HL-60 (cell line): ENCODE measurements around the gene ADAM12.

Experiments used
- DNase-seq, 2 experiments: peaks; one replicate each; pipeline ENCODE4 v3.0.0-alpha.2; 2010 to 2020; ENCODE audit warnings: low read depth in 1 of 2, low spot score in 1 of 2
- H3K27ac ChIP-seq: fragments of 250-450 bp; sonication (Bioruptor Pico); replicated peaks from 2 replicates; pipeline ENCODE4 v1.5.1; 2020; ENCODE audit warnings: mild to moderate bottlenecking, moderate library complexity
- H3K27me3 ChIP-seq: fragments of 250-450 bp; sonication (Bioruptor Pico); 2 replicates; pipeline ENCODE4 v1.5.1; 2021; ENCODE audit warnings: mild to moderate bottlenecking, moderate library complexity; ENCODE audit not compliant: insufficient read depth, poor library complexity, severe bottlenecking
- H3K4me3 ChIP-seq: replicated peaks from 2 replicates; pipeline ENCODE4 v1.5.1; 2011; ENCODE audit warnings: mild to moderate bottlenecking, control low read depth, low read length; ENCODE audit not compliant: insufficient read depth
- GABPA ChIP-seq: IDR thresholded peaks from 2 replicates; pipeline ENCODE4 v1.6.1; 2012; ENCODE audit warnings: low read depth
- POLR2AphosphoS5 ChIP-seq: IDR thresholded peaks from 2 replicates; pipeline ENCODE4 v1.6.1; 2012; ENCODE audit warnings: low read depth
- SPI1 ChIP-seq: IDR thresholded peaks from 2 replicates; pipeline ENCODE4 v1.6.1; 2012; ENCODE audit warnings: low read depth, mild to moderate bottlenecking, borderline replicate concordance
- TF ChIP-seq, protein P1 (sequence below): IDR thresholded peaks from 2 replicates; pipeline ENCODE4 v1.6.1; 2012; ENCODE audit warnings: low read depth; ENCODE audit not compliant: insufficient replicate concordance
- TF ChIP-seq, protein P2 (sequence below): IDR thresholded peaks from one replicate; pipeline ENCODE4 v1.5.1; 2011; ENCODE audit warnings: low read length, control low read depth, inconsistent platforms; ENCODE audit not compliant: insufficient read depth

The ADAM12 gene

DNA sequence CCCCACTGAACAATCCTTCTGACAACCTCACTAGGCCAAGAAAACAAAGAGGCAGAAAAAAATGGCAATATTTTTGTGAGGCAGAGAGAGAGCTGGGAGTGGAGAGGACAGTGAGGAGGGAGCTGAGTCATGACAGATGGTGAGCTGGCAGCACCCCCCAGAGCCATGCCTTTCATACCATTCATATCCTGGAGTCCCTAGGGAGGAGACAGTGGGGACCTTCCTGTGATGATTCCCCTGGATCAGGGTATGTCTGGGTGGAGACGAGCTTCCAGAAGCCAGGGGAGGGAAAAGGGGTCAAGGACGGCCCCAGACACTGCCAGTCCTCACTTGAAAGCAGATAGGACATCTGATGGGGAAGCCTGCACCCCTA lies 160.5 kb downstream of the ADAM12 start:
- H3K4me3 ChIP-seq: no peak overlapping the region
- TF ChIP-seq SPI1 (no peak), POLR2AphosphoS5 (no peak), GABPA (no peak)
- TF ChIP-seq, protein P1, sequence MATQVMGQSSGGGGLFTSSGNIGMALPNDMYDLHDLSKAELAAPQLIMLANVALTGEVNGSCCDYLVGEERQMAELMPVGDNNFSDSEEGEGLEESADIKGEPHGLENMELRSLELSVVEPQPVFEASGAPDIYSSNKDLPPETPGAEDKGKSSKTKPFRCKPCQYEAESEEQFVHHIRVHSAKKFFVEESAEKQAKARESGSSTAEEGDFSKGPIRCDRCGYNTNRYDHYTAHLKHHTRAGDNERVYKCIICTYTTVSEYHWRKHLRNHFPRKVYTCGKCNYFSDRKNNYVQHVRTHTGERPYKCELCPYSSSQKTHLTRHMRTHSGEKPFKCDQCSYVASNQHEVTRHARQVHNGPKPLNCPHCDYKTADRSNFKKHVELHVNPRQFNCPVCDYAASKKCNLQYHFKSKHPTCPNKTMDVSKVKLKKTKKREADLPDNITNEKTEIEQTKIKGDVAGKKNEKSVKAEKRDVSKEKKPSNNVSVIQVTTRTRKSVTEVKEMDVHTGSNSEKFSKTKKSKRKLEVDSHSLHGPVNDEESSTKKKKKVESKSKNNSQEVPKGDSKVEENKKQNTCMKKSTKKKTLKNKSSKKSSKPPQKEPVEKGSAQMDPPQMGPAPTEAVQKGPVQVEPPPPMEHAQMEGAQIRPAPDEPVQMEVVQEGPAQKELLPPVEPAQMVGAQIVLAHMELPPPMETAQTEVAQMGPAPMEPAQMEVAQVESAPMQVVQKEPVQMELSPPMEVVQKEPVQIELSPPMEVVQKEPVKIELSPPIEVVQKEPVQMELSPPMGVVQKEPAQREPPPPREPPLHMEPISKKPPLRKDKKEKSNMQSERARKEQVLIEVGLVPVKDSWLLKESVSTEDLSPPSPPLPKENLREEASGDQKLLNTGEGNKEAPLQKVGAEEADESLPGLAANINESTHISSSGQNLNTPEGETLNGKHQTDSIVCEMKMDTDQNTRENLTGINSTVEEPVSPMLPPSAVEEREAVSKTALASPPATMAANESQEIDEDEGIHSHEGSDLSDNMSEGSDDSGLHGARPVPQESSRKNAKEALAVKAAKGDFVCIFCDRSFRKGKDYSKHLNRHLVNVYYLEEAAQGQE: no peak
- TF ChIP-seq, protein P2, sequence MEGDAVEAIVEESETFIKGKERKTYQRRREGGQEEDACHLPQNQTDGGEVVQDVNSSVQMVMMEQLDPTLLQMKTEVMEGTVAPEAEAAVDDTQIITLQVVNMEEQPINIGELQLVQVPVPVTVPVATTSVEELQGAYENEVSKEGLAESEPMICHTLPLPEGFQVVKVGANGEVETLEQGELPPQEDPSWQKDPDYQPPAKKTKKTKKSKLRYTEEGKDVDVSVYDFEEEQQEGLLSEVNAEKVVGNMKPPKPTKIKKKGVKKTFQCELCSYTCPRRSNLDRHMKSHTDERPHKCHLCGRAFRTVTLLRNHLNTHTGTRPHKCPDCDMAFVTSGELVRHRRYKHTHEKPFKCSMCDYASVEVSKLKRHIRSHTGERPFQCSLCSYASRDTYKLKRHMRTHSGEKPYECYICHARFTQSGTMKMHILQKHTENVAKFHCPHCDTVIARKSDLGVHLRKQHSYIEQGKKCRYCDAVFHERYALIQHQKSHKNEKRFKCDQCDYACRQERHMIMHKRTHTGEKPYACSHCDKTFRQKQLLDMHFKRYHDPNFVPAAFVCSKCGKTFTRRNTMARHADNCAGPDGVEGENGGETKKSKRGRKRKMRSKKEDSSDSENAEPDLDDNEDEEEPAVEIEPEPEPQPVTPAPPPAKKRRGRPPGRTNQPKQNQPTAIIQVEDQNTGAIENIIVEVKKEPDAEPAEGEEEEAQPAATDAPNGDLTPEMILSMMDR: no peak
- no peak for DNase-seq
- no peak overlapping the region for H3K27ac ChIP-seq
- H3K27me3 ChIP-seq: peaks cover 7% of the 10 kb centered on the region

DNA sequence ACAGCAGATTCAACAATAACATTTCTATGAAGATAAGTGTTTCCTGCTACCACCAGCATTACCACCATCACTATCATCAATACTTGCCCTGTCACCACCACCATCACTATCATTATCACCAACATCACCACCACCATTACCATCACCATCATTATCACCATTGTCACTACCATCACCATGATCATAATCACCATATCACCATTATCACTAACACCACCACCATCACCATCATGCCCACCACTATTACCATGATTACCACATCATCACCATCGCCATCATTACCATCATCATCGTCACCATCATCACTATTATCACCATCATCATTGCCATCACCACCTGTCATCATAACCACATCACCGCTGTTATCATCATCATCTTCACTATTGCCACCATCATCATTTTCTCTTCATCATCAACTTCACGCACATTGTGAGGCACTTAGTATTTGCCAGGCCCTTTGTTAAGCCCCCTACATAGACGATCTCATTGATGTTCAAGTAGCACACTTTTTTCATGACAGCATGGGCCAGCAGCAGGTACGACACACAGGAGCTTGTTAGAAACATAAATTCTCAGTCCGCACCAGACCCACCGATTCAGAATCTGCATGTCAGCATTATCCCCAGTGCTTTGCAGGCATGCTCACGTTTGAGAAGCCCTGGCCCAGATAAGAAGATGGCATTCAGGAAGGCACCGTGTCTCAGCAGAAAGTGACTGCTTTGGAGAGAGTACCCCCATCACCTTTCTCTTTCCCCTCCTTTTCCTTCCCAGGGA lies 161.1 kb downstream of the ADAM12 start:
- Histone ChIP-seq H3K4me3 (no peak overlapping the region), H3K27ac (no peak overlapping the region), H3K27me3 (peaks cover 7% of the 10 kb centered on the region)
- TF ChIP-seq, protein P2: no peak
- no peak for TF ChIP-seq POLR2AphosphoS5
- TF ChIP-seq, protein P1: no peak
- TF ChIP-seq SPI1: no peak
- TF ChIP-seq GABPA: no peak
- DNase-seq: no peak

DNA sequence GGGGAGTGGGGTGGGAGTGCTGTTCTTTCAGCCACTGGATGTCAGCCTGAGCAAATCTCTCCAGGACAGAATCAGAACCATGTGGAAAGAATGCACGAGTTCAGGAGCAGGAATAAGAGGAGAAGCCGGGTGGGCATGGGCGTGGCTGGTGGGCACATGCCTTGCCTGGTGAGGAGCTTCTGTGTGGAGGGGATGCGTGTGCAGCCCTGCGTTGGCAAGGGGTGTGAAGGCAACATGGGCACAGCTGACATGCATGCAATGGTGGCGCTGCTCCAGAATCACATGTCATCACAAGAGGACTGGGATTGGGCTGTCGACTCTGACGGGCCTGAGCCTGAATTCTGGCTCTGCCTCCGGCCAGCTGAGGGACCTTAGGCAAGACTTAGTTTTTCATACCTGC lies 162.1 kb downstream of the ADAM12 start:
- no peak for DNase-seq

DNA sequence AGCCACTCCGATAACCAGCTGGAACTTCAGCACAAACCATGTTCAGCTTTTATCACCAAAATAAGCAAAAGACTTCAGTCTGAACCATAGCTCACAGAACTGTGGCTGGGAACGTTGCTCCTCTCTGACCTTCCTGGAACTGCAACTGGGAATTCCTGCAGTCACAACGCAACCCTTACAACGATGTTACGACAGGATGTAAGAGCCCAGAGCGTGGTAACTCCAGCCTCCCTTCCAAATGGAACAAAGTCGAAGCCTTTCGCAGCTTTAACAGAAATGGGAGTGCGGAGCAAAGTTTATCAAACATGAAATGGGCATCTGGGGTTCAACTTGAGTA lies 162.6 kb downstream of the ADAM12 start:
- TF ChIP-seq GABPA (no peak), SPI1 (no peak), POLR2AphosphoS5 (no peak)
- TF ChIP-seq, protein P2: no peak
- TF ChIP-seq, protein P1: no peak
- no peak for DNase-seq
- Histone ChIP-seq H3K27ac (no peak overlapping the region), H3K4me3 (no peak overlapping the region), H3K27me3 (peaks cover 7% of the 10 kb centered on the region)

More for the DNA sequence above, 162.1 kb downstream of the ADAM12 start:
- TF ChIP-seq, protein P2: no peak
- H3K27ac ChIP-seq: no peak overlapping the region
- H3K4me3 ChIP-seq: no peak overlapping the region
- H3K27me3 ChIP-seq: peaks cover 7% of the 10 kb centered on the region
